Transverse colon (tissue), 4 donors: ENCODE results near the gene SELENOP.

ENCODE experiments used
- CTCF ChIP-seq, 5 experiments: fragments of 200-600 bp in 3 of 5; fragments of 450-650 bp in 2 of 5; sonication (generic) in 3 of 5; IDR thresholded peaks; 1 replicate in 2 of 5; 2 replicates in 3 of 5; pipeline ENCODE4 v1.5.1; 2016 to 2017; ENCODE audit warnings: antibody characterized with exemption in 5 of 5, inconsistent platforms in 3 of 5, mild to moderate bottlenecking in 2 of 5, moderate library complexity in 1 of 5
- EP300 ChIP-seq: sonication (generic); formaldehyde crosslinking; IDR thresholded peaks from one replicate; pipeline ENCODE4 v1.6.1; 2017; ENCODE audit warnings: antibody characterized with exemption, low read depth
- POLR2A ChIP-seq: fragments of 450-650 bp; IDR thresholded peaks from one replicate; pipeline ENCODE4 v1.6.1; 2016; ENCODE audit warnings: antibody characterized with exemption, mild to moderate bottlenecking, moderate library complexity
- POLR2AphosphoS5 ChIP-seq, 3 donors: sonication (generic); formaldehyde crosslinking; IDR thresholded peaks; one replicate each; pipeline ENCODE4 v1.6.1; 2016; ENCODE audit warnings: antibody characterized with exemption in 3 of 3

GRCh38 chr5:42751044-42751443 is 60.6 kb downstream of the SELENOP start:
- TF ChIP-seq POLR2A (no peak), CTCF (IDR thresholded peaks at IDR 0.05) (no peak), POLR2AphosphoS5 (IDR thresholded peaks at IDR 0.05) (no peak), EP300 (no peak)
